ENCODE results near the gene FOLR2.
"Not testable (repeated sequence)": the region's sequence is repeated elsewhere in the genome, so short reads cannot be mapped to it uniquely, and the experiment has no call there.

FOLR2 gene

GRCh38 chr11:72216638-72217037 lies at the start of gene FOLR2:
TSS of gene FOLR2 (plus strand) at chr11:72216794. CDS start at chr11:72218585, 1,791 bp downstream.
- DNase-seq, result no peak

- not testable (repeated sequence) for DNase-seq
Measured at GRCh38 chr11:72169046-72169555, 47.5 kb upstream of the FOLR2 start.

DNA sequence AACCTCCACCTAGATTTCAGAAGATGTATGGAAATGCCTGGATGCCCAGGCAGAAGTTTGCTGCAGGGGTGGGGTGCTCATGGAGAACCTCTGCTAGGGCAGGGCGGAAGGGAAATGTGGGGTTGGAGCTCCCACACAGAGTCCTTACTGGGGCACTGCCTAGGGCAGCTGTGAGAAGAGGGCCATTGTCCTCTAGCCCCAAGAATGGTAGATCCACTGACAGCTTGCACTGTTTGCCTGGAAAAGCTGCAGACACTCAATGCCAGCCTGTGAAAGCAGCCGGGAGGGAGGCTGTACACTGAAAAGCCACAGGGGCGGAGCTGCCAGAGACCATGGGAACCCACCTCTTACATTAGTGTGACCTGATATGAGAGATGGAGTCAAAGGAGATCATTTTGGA lies 46.8 kb upstream of the FOLR2 start:
- DNase-seq, result not testable (repeated sequence)

DNA sequence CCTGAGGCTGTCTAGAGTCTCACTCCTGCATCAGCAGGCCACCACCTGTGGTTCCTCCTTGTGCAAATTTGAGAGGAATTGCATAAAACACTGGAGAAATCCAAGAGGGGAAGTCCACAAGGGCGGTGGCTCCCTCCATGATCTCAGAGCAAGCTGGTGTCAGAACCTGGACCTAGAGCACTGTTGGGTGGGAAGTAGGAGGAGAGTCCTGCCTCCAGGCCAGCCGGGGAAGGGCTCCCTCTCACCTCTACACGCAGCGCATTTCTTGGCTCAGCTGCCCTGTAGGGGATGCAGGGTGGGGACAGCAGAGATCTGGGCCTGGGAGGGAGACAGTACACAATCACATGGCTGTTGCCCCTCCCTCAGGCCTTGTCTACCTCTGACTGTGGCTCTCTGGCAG lies 44.6 kb upstream of the FOLR2 start:
- not testable (repeated sequence) for DNase-seq

DNA sequence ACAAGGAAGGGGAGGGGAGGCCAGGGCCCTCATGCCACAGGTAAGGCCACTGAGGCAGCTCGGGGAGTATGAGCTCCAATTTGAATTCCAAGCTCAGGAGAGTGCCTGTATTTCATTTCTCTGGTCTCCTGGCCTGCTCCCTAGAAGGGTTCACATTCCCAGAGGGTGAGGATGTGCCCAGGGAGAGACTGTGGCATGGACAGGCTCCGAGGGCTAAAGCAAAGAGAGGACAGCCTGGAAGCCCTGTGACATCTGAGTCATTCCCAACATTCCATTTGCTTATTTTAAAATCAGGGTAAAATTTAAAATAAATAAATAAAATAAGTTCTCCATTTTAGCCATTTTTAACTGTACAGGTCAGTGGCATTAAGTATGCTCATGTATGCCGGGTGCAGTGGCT lies 43.3 kb upstream of the FOLR2 start:
- DNase-seq, result no peak

- DNase-seq, result no peak
Measured at GRCh38 chr11:72174302-72175070, 42.1 kb upstream of the FOLR2 start.

- no peak for DNase-seq
Measured at GRCh38 chr11:72177656-72178055, 38.9 kb upstream of the FOLR2 start.

DNA sequence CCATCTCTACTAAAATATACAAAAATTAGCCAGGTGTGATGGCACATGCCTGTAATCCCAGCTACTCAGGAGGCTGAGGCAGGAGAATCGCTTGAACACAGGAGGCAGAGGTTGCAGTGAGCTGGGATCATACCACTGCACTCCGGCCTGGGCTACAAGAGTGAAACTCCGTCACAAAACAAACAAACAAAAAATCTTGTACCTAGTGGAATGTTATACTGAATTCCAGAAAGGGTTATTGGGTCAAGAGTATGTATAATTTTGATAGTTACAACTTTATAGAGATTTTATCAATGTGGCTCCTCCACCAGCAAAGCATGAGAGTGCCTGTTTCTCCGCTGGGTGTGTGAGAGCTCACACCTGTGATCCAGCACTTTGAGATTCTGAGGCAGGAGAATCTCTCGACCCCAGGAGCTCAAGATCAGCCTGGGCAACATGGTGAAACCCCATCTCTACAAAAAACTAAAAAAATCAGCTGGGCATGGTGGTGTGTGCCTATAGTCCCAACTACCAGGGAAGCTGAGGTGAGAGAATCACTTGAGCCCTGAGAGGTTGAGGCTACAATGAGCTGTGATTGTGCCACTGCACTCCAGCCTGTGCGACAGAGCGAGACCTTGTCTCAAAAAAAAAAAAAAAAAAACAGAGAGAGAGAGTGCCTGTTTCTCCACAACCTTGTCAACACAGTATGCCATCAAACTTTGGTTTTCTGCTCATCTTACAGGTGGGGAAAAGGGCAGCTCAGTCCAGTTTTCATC lies 37.4 kb upstream of the FOLR2 start:
- DNase-seq, result no peak

GRCh38 chr11:72179804-72180396 lies 36.7 kb upstream of the FOLR2 start:
- DNase-seq, result no peak

- DNase-seq, result not testable (repeated sequence)
Measured at GRCh38 chr11:72180892-72181552, 35.6 kb upstream of the FOLR2 start.

DNA sequence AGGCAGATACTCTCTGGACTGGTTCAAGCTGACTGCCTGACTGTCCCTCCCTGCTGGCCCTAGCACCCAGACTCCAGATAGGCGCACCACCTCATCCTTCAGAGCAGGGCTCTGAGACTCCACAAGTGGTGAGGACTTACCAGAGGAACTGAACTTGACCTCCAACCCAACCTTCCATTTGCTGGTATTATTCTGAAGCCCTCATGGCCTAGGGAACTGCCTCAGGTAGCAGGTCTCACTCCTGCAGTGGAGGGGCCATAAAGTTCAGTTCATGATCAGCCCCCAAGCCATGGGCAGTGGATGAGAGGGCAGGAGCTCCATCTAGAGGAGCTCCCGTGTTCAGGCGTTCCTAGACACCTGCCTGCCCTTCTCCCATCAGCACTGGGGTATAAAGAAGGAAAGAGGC lies 35.0 kb upstream of the FOLR2 start:
- not testable (repeated sequence) for DNase-seq

DNA sequence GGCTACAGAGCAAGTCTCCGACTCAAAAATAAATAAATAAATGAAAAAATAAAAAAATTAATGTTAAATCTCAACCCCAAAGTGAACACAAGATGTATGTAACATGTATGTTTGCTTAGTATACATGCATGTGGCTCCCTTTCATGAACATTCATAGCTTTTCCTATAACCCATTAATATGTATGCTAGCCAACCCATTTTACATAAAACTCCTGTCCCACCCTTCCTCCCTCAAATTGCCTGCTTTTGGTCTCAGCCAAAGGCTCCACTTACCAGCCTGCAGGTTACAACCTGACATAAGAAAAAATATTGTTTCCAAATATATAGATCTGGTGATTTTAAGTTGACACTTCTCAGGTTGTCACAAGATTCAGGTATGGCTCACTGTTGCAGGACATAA lies 28.3 kb upstream of the FOLR2 start:
- DNase-seq, result no peak

DNA sequence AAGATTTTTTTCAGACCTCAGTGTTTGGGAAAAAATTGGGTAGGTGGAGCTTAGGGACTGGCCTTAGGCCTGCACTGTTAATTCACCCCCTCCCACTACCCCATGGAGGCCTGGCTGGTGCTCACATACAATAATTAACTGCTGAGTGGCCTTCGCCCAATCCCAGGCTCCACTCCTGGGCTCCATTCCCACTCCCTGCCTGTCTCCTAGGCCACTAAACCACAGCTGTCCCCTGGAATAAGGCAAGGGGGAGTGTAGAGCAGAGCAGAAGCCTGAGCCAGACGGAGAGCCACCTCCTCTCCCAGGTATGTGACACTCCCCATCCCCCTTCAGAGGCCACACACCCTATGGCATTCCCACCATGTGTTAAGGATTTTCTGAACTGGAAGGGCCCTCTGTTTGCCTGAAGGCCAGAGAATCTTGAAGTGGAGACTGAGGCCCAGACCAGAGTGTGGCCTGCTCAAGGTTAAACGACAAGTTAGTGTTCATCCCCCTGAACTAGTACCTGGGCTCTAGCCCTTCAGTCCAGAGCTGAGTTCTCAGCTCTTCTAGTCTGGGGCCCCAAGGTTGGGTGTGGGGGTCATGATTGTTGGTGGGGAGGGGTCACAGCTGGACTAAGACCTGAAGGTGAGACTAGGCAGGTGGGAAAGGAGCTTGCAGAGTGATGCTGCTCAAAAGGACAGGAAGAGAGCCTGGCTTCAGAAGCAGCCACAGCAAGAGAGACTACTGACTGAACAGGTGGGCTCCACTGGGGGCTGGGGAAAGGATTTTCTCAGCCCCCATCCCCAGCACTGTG lies 26.9 kb upstream of the FOLR2 start:
- no peak for DNase-seq

DNA sequence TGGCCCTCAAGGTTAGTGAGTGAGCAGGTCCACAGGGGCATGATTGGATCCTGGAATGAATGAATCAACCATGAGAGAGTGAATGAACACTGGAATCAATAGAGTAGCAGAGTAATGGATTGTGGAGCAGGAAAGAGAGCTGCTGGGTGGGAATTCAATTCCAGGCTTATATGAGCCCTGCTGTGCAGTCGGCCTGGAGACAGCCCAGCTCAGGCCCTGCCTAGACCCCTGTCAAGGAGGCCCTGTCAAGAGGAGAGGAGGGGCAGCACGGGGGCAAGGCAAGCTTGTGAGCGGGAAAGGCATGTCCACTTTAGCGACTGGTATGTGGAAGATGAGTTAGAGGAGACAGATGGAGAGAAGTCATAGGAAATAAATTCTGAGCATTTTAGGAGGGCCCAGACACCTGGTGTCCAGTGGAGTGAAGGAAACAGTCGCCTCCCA lies 25.9 kb upstream of the FOLR2 start:
- no peak for DNase-seq

- DNase-seq, result no peak
Measured at GRCh38 chr11:72191961-72192381, 24.6 kb upstream of the FOLR2 start, which contains the start of gene FOLR1. TSS of gene FOLR1 (plus strand) at chr11:72192140. CDS start at chr11:72192174, 34 bp downstream.

- no peak for DNase-seq
Measured at GRCh38 chr11:72195518-72196270, 20.9 kb upstream of the FOLR2 start.

DNA sequence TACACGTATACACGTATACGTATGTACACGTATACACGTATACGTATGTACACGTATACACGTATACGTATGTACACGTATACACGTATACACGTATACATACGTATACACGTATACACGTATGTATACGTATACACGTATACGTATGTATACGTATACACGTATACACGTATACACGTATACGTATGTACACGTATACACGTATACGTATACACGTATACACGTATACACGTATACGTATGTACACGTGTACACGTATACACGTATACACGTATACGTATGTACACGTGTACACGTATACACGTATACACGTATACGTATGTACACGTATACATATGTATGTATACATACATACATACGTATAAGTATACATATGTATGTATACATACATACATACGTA lies 15.1 kb upstream of the FOLR2 start:
- not testable (repeated sequence) for DNase-seq

DNA sequence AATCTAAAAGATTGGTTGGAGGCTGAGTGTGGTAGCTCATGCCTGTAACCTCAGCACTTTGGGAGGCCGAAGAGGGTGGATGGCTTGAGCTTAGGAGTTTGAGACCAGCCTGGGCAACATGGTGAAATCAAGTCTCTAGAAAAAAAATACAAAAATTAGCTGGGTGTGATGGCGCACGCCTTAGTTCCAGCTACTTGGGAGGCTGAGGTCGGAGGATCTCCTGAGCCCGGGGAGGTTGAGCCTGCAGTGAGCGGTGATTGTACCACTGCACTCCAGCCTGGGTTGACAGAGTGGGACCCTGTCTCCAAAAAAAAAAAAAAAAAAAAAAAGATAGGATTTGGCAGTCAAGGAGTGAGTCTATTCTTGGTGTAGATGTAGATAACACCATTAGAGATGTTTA lies 14.0 kb upstream of the FOLR2 start:
- DNase-seq, result no peak

GRCh38 chr11:72203163-72203562 lies 13.4 kb upstream of the FOLR2 start:
- no peak for DNase-seq

- no peak for DNase-seq
Measured at GRCh38 chr11:72204886-72205285, 11.7 kb upstream of the FOLR2 start.

DNA sequence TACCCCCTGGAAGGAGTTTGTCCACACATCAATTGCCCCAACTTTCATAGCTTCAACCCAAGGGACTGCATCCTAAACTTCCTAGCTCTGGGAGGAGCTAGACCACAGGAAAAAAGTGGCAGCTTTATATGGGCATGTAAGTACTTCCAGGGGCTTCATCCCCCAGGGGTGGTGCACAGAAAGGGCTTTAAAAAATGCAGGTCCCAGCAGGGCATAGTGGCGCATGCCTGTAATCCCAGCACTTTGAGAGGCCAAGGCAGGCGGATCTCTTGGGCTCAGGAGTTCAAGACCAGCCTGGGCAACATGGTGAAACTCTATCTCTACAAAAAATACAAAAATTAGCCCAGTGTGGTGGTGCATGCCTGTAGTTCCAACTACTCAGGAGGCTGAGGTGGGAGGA lies 9.8 kb upstream of the FOLR2 start:
- not testable (repeated sequence) for DNase-seq

Measured in stimulated activated CD4-positive, alpha-beta T cell treated with anti-CD3 and anti-CD28 coated beads, Interleukin-12 subunit alpha, Interleukin-12 subunit beta, amount 100 ng/mL, for 4 hours (primary cell).